ENCODE data around the gene PIK3C2B.
A peak's percentile ranks its signal among the peaks of the same experiment; 100 is the strongest.
"Not testable (repeated sequence)": the region's sequence is repeated elsewhere in the genome, so short reads cannot be mapped to it uniquely, and the experiment has no call there.

PIK3C2B gene, protein sequence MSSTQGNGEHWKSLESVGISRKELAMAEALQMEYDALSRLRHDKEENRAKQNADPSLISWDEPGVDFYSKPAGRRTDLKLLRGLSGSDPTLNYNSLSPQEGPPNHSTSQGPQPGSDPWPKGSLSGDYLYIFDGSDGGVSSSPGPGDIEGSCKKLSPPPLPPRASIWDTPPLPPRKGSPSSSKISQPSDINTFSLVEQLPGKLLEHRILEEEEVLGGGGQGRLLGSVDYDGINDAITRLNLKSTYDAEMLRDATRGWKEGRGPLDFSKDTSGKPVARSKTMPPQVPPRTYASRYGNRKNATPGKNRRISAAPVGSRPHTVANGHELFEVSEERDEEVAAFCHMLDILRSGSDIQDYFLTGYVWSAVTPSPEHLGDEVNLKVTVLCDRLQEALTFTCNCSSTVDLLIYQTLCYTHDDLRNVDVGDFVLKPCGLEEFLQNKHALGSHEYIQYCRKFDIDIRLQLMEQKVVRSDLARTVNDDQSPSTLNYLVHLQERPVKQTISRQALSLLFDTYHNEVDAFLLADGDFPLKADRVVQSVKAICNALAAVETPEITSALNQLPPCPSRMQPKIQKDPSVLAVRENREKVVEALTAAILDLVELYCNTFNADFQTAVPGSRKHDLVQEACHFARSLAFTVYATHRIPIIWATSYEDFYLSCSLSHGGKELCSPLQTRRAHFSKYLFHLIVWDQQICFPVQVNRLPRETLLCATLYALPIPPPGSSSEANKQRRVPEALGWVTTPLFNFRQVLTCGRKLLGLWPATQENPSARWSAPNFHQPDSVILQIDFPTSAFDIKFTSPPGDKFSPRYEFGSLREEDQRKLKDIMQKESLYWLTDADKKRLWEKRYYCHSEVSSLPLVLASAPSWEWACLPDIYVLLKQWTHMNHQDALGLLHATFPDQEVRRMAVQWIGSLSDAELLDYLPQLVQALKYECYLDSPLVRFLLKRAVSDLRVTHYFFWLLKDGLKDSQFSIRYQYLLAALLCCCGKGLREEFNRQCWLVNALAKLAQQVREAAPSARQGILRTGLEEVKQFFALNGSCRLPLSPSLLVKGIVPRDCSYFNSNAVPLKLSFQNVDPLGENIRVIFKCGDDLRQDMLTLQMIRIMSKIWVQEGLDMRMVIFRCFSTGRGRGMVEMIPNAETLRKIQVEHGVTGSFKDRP (N-terminal part only)

DNA sequence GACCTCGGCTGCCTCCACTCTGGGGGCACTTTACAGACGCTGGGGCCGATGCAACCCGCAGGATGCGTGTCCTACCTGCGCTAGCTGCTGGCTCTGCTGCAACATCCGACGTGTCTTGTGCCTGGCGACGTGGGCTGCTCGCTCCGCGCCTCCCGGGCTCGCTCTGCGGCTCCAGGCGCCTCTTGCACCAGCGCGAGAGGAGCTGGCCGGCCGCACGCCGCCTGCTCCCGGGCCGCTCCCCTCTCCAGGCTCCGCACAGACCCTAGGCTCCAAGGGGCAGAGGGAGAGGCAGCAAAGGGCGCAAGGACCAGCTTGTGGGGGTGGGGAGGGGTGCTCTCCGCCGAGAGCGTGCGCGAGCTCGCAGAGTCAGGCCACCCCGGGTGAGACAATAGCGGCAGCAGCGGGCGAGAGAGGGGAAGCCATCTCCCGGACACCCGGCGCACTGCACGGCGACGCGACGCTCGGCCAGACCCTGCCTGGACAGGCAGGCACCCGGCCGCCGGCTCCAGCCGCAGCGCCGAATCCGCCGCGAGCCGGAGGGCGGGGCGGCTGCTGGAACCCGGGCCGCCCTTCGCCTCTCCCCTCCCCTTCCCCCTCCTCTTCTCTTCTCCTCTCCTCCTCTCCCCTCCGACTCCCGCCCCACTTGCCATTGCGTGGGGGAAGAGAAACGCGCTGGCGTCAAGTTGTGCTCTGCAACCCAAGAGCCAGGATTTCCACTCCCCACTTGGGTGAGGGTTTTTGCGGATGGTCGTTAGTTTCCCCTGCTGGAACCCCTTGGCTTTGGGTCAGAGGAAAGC lies at the start of gene PIK3C2B:
Gene PIK3C2B (minus strand): TSS at position 525 of the 797 bp plus-strand sequence. CDS start 25,003 bp downstream, outside the sequence.
- DNase-seq = peak; percentile 64

DNA sequence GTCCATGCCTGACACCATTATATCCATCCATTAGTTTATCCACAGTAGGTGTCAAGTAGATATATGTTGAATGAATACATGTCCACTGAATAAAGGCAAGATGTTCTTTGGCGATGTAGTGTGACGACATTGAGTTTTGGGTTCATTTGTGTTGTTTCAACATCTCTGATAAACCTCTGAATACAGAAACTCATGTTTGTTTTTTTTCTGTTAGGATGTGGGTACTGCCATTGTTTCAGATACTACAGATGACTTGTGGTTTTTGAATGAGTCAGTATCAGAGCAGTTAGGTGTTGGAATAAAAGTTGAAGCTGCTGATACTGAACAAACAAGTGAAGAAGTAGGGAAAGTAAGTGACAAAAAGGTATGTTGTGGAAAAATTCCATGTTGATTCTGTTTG lies 49.7 kb upstream of the PIK3C2B start:
- DNase-seq = no peak

DNA sequence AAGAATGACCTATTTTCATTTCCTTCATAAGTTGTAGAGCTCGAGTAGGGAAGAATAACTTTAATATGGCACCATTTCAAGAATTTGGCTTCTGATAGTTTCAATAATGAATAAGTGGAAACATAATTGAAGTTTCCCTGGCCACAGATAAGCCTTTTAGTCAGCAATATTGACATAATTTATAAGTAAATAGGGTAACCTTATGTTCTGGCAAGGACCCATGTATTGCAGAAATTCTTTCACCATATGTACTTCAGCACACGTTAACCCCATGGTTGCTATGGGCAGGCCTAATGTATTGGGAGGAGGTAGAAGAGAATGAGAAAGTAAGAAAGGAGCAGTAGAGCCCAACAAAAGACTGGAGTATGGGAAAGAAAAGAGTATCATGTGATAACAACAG lies 47.0 kb upstream of the PIK3C2B start:
- DNase-seq = no peak

DNA sequence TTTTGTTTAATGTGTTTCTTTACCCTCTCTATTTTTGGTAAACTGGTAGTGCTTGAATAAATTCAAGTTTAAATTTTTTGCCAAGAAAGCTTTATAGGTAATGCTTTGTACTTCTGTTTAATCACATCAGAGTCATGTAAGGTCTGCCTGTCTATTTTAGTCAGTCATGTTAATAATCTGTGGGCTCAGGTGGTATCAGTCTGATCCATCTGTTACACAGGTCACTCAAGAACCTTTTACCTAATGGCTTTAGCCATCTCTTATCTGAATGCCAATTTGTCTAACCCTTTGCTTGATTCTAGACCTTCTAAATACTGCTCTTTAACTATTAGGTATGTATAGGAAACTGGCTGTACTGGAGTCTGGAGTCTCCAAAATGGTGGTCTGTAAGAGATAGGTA lies 38.2 kb upstream of the PIK3C2B start:
- no peak for DNase-seq

DNA sequence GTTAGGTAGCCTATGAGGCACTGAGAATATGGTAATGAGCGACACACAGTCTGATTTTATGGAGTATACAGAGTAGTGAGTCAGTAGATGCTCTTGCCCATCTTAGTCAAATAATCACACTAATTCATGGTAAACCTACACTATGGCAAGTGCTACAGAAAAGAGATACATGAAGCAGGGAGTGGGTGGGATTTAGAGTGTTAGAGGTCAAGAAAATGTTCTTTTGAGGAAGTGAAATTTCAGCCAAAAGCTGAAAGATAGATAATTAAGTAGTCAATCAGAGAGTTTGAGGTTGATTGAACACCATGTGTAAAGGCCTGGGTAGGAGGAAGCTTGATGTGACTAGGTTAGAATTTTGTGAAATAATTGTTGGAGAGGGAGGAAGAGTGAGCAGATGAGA lies 36.3 kb upstream of the PIK3C2B start:
- no peak for DNase-seq

DNA sequence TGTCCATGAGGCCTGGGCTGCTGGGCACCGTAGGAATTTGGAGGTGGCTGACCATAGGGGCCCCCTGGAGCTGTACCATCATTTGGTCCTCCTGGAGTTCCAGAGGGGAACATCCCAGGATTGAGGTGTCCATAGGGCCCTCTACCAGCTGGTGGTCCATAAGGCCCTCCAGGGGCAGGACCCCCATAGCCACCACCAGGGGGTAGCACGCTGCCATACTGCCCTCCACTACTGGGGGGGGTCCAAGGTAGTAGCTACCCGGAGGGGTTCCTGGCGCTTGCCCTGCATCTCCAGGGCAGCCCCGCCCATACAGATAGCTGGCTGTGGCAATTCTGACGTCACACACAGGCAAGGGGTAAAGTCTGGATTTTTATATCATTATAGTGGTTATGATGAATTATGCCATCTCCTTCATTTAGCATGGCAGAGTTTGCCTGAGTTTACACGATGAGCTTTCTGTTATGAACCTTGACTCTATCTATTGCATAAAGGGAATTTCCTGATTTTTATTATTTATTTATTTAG lies 34.8 kb upstream of the PIK3C2B start:
- no peak for DNase-seq

DNA sequence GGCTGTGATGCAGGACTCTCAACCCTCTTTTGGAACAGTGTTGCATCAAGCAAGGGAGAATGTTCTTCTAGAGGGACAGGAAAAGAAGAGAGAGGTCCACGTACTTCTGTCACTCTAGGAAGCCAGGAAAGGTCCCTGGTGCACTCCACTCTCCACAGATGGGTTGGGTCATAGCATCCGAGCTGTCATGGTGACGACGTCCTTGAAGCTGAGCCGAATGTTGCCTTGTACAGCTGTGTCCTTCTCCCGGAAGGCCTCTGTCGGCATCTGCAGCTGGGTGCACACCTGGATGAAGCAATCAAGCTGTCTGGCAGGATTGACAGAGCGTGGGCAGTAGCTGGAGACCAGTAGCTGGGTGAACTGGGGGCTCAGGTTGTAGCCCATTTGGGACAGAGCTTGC lies 34.1 kb upstream of the PIK3C2B start:
- no peak for DNase-seq

DNA sequence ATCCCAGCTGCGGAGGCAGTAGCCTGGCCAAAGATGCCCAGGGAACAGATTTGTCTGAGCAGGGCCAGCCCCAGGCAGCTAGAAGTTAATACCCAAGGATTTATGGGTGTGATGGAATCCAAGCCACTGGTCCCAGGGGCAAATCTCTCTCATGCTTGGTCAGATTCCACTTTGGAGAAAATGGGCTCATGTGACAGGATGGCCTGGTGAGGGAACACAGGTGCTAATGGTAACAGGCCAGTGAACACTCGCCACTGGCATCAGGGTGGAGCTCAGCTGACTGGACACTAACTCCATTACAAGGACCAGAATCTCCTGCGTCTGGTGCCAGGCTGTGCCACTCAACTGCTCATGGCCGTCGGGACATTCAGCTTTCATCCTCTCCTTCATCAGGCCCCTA lies 33.6 kb upstream of the PIK3C2B start:
- DNase-seq = no peak

DNA sequence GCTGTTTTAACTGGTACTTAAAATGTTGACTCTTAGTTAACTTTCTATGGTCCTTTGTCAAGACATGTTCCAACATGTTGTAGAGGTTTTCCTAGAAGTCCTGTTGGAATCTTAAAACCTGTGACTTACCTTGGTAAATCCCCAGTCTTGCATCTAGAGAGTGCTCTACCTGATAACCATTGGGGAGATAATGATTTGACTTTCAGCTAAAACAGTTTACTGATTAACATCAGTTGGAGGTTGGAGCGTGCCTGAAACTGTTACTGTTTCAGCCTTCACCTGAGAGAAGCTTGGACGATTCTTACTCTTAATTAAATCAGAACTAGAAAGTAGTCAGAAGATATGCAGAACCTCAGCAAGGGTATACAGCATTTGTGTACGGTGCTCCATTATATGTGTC lies 30.4 kb upstream of the PIK3C2B start:
- DNase-seq = no peak

DNA sequence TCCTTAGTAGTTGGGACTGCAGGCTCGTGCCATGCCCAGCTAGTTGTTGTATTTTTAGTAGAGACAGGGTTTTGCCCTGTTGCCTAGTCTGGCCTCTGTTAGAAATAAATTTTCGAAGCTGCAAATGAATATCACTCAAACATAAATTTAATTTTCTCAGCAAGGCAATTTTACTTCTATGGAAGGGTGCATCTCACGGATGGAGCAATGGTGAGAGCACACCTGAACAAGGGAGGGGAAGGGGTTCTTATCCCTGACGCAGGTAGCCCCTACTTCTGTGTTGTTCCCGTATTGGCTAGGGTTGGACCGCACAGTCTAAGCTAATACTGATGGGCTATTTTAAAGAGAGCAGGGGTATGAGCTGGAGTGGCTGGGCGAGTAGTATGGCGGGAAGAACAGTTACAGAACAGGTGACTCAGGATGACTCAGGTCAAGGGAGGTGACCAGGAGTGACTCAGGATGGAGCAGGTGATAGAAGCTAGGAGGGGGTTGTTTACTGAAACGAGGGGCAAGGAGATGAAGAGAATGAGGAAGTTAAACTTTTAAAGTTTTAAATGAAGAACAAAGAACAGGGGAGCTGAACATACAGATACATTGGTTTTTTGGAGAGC lies 29.1 kb upstream of the PIK3C2B start:
- DNase-seq = no peak

DNA sequence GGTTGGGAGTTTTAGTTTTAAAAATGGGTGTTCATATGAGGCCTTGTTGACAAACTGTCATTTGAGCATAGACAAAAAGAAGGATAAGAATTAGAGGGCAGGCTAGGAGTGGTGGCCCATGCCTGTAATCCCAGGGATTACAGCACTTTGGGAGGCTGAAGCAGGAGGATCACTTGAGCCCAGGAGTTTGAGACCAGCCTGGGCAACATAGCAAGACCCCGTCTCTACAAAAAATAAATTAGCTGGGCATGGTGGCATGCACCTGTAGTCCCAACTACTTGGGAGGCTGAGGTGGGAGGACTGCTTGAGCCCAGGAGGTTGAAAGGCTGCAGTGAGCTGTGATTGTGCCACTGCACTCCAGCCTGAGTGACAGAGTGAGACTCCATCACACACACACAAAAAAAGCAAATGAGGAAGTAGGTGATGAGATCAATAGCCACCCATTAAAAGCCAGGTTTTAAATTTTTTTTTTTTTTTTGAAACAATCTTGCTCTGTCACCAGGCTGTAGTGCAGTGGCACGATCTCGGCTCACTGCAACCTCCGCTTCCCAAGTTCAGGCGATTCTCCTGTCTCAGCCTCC lies 27.4 kb upstream of the PIK3C2B start:
- DNase-seq = not testable (repeated sequence)

DNA sequence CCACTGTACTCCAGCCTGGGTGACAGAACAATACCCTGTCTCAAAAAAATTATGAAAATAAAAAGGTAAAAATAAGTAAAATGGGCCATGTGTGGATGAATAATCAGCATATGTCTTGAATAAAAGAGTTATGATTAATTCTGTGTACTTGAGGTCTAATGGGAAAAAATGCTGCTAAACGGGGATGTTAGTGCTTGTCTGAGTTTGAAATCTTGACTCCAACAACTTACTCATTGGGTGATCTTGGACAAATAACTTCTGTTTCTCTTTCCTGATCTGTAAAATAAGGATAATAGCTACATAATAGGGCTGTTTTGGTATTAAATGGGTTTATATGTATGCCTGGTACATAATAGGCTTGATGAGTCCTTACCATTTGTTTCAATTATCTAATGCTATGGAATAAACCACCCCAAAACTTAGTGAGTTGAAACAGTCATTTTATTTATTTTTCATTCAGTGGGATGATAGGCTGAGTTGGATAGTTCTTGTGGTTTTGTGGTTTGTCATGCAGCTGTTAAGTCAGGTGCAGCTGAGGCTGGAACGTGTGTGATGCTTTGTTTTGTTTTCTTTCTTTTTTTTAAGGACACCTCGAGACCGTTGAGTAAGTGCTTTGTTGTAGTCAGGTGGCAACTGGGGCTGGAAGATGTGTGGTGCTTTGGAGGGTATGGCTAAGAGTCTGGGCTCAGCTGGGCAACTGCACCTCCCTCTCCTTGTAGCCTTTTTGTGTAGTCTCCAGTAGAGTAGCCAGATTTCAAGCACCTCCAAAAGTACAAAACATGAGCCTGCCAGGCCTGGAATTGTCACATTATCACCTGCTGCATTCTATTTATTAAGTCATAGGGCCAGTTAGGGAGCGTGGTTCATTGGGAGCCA lies 26.5 kb upstream of the PIK3C2B start:
- DNase-seq = peak; percentile 89

DNA sequence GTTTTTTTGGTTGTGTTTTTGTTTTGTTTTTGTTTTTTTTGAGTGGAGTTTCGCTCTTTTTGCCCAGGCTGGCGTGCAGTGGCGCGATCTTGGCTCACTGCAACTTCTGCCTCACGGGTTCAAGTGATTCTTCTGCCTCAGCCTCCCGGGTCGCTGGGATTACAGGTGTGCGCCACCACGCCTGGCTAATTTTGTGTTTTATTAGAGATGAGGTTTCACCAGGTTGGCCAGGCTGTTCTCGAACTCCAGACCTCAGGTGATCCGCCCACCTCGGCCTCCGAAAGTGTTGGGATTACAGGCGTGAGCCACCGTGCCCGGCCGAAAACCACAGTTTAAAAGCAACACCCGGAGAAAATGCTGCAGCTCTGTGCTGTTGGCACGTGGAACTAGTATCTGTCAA lies 22.8 kb upstream of the PIK3C2B start:
- not testable (repeated sequence) for DNase-seq

DNA sequence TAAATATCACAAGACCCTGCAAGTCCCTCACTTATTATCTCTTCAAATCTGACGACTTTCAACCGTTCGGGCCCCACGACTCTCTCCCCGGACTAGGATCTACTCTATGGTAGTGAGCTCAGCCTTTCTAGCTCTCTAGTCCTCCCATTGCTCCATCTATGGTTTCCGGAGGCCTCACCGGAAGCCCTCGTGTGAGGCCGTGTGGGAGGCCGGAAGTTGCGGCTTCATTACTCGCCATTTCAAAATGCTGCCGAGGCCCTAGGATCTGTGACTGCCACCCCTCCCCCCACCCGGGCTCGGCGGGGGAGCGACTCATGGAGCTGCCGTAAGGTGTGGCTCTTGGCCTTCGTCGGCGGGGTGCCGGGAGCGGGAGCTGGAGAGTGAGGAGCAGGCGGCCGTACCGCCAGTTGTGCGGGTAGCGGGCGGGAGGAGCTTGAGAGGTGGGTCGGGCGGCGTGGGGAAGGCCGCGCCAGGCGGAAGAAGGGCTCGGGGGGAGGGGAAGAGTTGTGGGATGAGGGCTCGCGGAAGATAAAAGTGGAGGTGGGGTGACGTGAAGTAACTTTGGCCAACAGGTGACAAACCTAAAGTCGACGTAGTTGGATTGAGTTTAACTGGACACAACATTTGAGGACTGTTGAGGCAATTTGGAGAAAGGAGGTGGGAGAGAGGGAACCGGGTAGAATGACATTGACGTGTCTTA lies 21.7 kb upstream of the PIK3C2B start, which contains the start of gene MDM4:
Gene MDM4 (plus strand): TSS at position 227 of the 700 bp plus-strand sequence. CDS start 9,113 bp downstream, outside the sequence.
- peak; percentile 97 for DNase-seq

DNA sequence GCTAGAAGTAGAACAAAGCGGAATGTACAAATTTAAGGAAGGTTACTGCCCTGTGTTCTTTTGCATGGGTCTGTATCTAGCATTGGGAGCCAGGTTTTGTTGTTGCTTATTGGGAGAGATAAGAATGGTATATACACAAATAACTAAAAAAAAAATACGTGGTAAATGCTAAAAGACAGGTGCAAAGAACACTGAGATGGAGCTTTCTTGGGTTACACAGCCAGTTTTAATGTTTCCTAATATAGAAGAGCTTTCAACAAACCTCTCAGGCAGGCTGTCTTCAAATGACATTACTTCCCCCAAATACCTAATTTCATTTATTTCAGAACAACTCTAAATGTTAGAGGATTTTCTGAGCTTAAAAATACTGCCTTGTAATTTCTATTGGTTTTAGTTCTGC lies 20.2 kb upstream of the PIK3C2B start:
- no peak for DNase-seq

DNA sequence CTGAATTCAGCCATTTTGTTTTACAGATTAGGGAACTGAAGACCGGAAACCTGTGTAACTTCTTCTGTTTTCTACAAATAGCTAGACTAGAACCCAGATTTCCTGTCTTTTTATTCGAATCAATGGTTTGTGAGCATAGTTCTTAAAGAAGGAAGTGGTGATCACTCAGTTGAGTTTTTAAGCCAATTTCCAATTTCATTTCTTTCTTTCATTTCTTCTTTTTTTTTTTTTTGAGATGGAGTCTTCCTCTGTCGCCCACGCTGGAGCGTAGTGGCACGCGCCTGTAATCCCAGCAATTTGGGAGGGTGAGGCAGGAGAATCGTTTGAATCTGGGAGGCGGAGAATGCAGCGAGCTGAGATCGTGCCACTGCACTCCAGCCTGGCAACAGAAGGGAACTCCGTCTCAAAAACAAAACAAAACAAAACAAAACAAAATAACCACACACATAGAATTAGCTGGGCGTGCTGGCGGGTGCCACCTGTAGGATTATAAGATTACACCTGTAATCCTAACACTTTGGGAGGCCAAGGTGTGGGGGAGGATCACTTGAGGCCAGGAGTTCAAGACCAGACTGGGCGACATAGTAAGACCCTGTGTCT lies 18.6 kb upstream of the PIK3C2B start:
- DNase-seq = no peak

DNA sequence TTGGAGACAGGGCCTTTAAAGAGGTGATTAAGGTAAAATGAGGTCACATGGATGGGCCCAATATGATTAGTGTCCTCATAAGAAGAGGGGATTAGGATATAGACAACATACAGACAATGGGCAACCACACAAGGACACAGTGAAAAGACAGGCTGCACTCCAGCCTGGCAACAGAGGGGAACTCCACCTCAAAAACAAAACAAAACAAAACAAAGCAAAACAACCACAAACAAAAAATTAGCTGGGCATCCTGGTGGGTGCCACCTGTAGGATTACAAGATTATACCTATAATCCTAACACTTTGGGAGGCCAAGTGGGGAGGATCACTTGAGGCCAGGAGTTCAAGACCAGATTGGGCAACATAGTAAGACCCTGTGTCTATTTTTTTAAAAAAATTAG lies 16.8 kb upstream of the PIK3C2B start:
- no peak for DNase-seq

DNA sequence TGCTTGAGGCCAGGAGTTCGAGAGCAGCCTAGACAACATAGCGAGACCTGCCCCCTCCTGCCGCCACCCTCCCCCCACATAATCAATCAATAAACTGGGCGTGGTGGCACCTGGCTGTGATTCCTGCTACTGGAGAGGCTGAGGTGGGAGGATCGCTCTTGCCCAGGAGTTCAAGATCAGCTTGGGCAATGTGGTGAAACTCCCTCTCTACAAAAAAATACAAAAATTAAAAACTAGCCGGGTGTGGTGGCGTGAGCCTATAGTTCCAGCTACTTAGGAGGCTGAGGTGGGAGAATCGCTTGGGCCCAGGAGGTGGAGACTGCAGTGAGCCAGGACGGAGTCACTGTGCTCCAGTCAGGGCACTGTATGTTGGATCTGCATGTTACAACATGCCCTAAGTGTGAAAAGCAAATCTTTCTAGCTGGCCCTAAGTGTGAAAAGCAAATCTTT lies 14.6 kb upstream of the PIK3C2B start:
- DNase-seq = no peak
